Adrenal gland (tissue), 12 donors: Measurements from ENCODE around the gene DTL. TPM values are rescaled to one million over a fixed set of nuclear protein-coding genes. Genes with fewer than 3 reads are reported as not detected.

Experiments
- DNase-seq, 7 donors: peaks; one replicate each; pipeline ENCODE4 v3.0.0-alpha.2; 2019 to 2020
- H3K27ac ChIP-seq, 5 donors: fragments of 200-600 bp; sonication (generic) in 4 of 5; 1 replicate in 3 of 5; 2 replicates in 2 of 5; pipeline versions ENCODE4 v1.5.1 to v1.8.0; 2016 to 2020; ENCODE audit warnings: mild to moderate bottlenecking in 1 of 5
- H3K27me3 ChIP-seq: fragments of 200-600 bp; 2 replicates; pipeline ENCODE4 v1.8.0; 2021
- H3K36me3 ChIP-seq, 2 donors: fragments of 200-600 bp; replicated peaks in 1 of 2; 1 replicate in 1 of 2; 2 replicates in 1 of 2; pipeline versions ENCODE4 v1.5.1 to v1.8.0; 2018 to 2022
- H3K4me1 ChIP-seq, 2 donors: fragments of 200-600 bp; replicated peaks in 1 of 2; 1 replicate in 1 of 2; 2 replicates in 1 of 2; pipeline versions ENCODE4 v1.5.1 to v1.8.0; 2018 to 2021
- H3K4me3 ChIP-seq, 4 donors: fragments of 200-600 bp; sonication (generic) in 3 of 4; one replicate each; pipeline ENCODE4 v1.5.1; 2016 to 2018
- H3K9me3 ChIP-seq, 3 donors: fragments of 200-600 bp; sonication (generic) in 1 of 3; replicated peaks in 1 of 3; 1 replicate in 2 of 3; 2 replicates in 1 of 3; pipeline versions ENCODE4 v1.5.1 to v1.8.0; 2016 to 2021
- CTCF ChIP-seq, 6 experiments: fragments of 450-650 bp in 4 of 6; fragments of 200-600 bp in 2 of 6; sonication (generic) in 1 of 6; IDR thresholded peaks; 1 replicate in 5 of 6; 2 replicates in 1 of 6; pipeline versions ENCODE4 v1.5.1 to v1.8.0; 2016 to 2021; ENCODE audit warnings: antibody characterized with exemption in 6 of 6, mild to moderate bottlenecking in 2 of 6, moderate library complexity in 1 of 6
- POLR2A ChIP-seq, 2 donors: fragments of 450-650 bp; IDR thresholded peaks; one replicate each; pipeline ENCODE4 v1.6.1; 2017; ENCODE audit warnings: antibody characterized with exemption in 2 of 2, mild to moderate bottlenecking in 2 of 2, moderate library complexity in 1 of 2
- WGBS, 4 donors: extraction: QIAGEN DNeasy Blood & Tissue Kit in 2 of 4; methylation state at CpG; one replicate each; pipeline versions ENCODE4 v1.1.5 to v1.1.7; 2013 to 2017; 5-methylcytosine and 5-hydroxymethylcytosine counted together
- intact Hi-C, 2 donors: fragments of 100-400 bp; cut with DNase I; formaldehyde crosslinking; loops; one replicate each; pipeline versions ENCODE4 v1.14.1 to v1.15.0; 2022 to 2023
- polyA plus RNA-seq, 3 donors: library from polyadenylated mRNA; stranded (reverse); fragments of 200-250 nt in 2 of 3; fragments of 350-450 nt in 1 of 3; fragmentation: Illumina TruSeq in 1 of 3; extraction: RNeasy Lipid Tissue Mini Kit (QIAGEN cat#74804) in 1 of 3; gene quantifications; one replicate each; pipeline ENCODE4 v1.2.3, GENCODE V29; 2013 to 2014
- total RNA-seq, 9 donors: library from RNA; depleted of rRNA in 4 of 9; stranded (reverse); fragments of >200 nt in 4 of 9; fragments of 120-200 nt in 1 of 9; fragmentation: NEBNext Ultra II Directional in 1 of 9; extraction: Animal tissue kit (Norgen Biotek cat#: 25700) in 1 of 9; gene quantifications; one replicate each; pipeline versions ENCODE4 v1.1.0 to v1.2.4, GENCODE V29; 2013 to 2023
- donor health status: healthy with polysubstance abuse.
- donor health status: Bipolar disorder and iron deficiency.
- donor health status: DM: yes; HTN: yes; CAD: no.
- donor health status: DM: no; HTN: no; CAD: no.
- donor health status: DM: no; HTN: no; CAD: no.
- donor health status: DM: yes; HTN: yes; CAD: no.

DTL gene
- total and polyA plus RNA-seq, 12 donors = 0.06 to 11.4 (median 0.66) TPM

- intact Hi-C loops = no loop called here
- H3K4me1 ChIP-seq = no peaks in the 10 kb centered on the region
- no peak overlapping the region for H3K27ac ChIP-seq
- no peaks in the 10 kb centered on the region for H3K9me3 ChIP-seq
- peak in 2 of 7 donors; percentile 3 to 32 for DNase-seq
- WGBS, 4 donors = 80 to 82% (median 81%) methylated on average over 10 to 11 of the region's 11 CpGs
- H3K4me3 ChIP-seq = no peak overlapping the region
- no peak for TF ChIP-seq POLR2A (IDR thresholded peaks at IDR 0.05)
- TF ChIP-seq CTCF (IDR thresholded peaks at IDR 0.05) = no peak
- no peaks in the 10 kb centered on the region for H3K27me3 ChIP-seq
- no peaks in the 10 kb centered on the region for H3K36me3 ChIP-seq
These were observed 89.4 kb downstream of the DTL start for GRCh38 chr1:212124690-212125582.

GRCh38 chr1:212125654-212126053 is 90.1 kb downstream of the DTL start:
- TF ChIP-seq CTCF (IDR thresholded peaks at IDR 0.05) (no peak), POLR2A (IDR thresholded peaks at IDR 0.05) (no peak)
- Histone ChIP-seq H3K27me3 (no peaks in the 10 kb centered on the region), H3K9me3 (no peaks in the 10 kb centered on the region), H3K36me3 (no peaks in the 10 kb centered on the region), H3K4me3 (no peak overlapping the region), H3K27ac (no peak overlapping the region), H3K4me1 (no peaks in the 10 kb centered on the region)
- intact Hi-C loops = no loop called here
- WGBS, 4 donors = 67 to 82% (median 78%) methylated on average over 8 to 9 of the region's 9 CpGs
- DNase-seq = peak in 1 of 7 donors; percentile 11

- no peaks in the 10 kb centered on the region for H3K27me3 ChIP-seq
- H3K9me3 ChIP-seq = no peaks in the 10 kb centered on the region
- no peak overlapping the region for H3K4me3 ChIP-seq
- no peak for DNase-seq
- no peaks in the 10 kb centered on the region for H3K36me3 ChIP-seq
- no peak overlapping the region for H3K27ac ChIP-seq
- WGBS, 4 donors = 82 to 96% (median 88%) methylated on average over 4 of the region's 4 CpGs
- intact Hi-C loops = no loop called here
- H3K4me1 ChIP-seq = no peaks in the 10 kb centered on the region
- TF ChIP-seq CTCF (IDR thresholded peaks at IDR 0.05) (no peak), POLR2A (IDR thresholded peaks at IDR 0.05) (no peak)
These were observed 91.7 kb downstream of the DTL start for GRCh38 chr1:212127221-212127620.

GRCh38 chr1:212129781-212130180 is 94.2 kb downstream of the DTL start:
- TF ChIP-seq CTCF (IDR thresholded peaks at IDR 0.05) = no peak
- TF ChIP-seq POLR2A (IDR thresholded peaks at IDR 0.05) = no peak
- H3K27ac ChIP-seq = no peak overlapping the region
- intact Hi-C loops = no loop called here
- H3K36me3 ChIP-seq = no peaks in the 10 kb centered on the region
- DNase-seq = peak in 4 of 7 donors; percentile 25 to 69 (median 38)
- no peaks in the 10 kb centered on the region for H3K9me3 ChIP-seq
- no peaks in the 10 kb centered on the region for H3K27me3 ChIP-seq
- H3K4me3 ChIP-seq = no peak overlapping the region
- no peaks in the 10 kb centered on the region for H3K4me1 ChIP-seq
- 56 to 90% (median 83%) methylated on average over 3 to 6 of the region's 6 CpGs for WGBS, 4 donors
